BLaER1 treated with 17β-estradiol and CSF1 and Interleukin-3, amounts not matched to agents 10 nM and 100 nM (cell line): Measurements from ENCODE around the gene SLX1A.
"Not testable (repeated sequence)": the region's sequence is repeated elsewhere in the genome, so short reads cannot be mapped to it uniquely, and the experiment has no call there.

Experiments used
- H3K27ac ChIP-seq, 11 experiments: shearing (Covaris generic); formaldehyde crosslinking; 2 replicates each; pipeline ENCODE4 v1.8.1; 2022
- H3K27me3 ChIP-seq, 11 experiments: shearing (Covaris generic); formaldehyde crosslinking; 2 replicates each; pipeline ENCODE4 v1.8.1; 2022
- H3K36me3 ChIP-seq, 11 experiments: shearing (Covaris generic); formaldehyde crosslinking; 2 replicates each; pipeline ENCODE4 v1.8.1; 2022
- H3K4me1 ChIP-seq, 10 experiments: shearing (Covaris generic); formaldehyde crosslinking; 2 replicates each; pipeline ENCODE4 v1.8.1; 2022
- H3K4me2 ChIP-seq, 11 experiments: shearing (Covaris generic); formaldehyde crosslinking; 2 replicates each; pipeline ENCODE4 v1.8.1; 2022
- H3K4me3 ChIP-seq, 10 experiments: shearing (Covaris generic); formaldehyde crosslinking; 2 replicates each; pipeline ENCODE4 v1.8.1; 2022
- H3K9ac ChIP-seq, 11 experiments: shearing (Covaris generic); formaldehyde crosslinking; 2 replicates each; pipeline ENCODE4 v1.8.1; 2022
- H3K9me3 ChIP-seq, 11 experiments: shearing (Covaris generic); formaldehyde crosslinking; replicated peaks in 1 of 11; 2 replicates each; pipeline ENCODE4 v1.8.1; 2022
- H4K20me1 ChIP-seq, 11 experiments: shearing (Covaris generic); formaldehyde crosslinking; 2 replicates each; pipeline ENCODE4 v1.8.1; 2022

The SLX1A gene

DNA sequence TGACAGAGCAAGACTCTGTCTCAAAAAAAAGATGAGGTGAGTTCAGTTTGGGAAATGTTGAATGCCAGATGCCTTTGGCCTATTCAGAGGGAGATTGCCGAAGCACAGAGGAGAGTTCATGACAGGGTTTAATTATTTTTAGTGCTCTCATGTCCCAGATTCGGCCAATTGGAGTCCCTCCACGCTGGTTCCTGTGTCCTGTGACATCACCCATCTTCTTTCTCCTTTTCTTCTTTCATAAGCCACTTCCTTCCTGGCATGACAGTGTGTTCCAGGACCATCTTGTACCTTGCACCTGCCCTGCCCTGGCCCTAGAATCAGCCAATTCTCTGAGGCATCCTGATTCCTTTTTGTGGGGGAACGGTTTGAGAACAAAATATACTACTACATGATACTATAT is 17.7 kb downstream of the SLX1A start:
- not testable (repeated sequence) for H3K36me3 ChIP-seq, H3K27ac ChIP-seq, H3K9me3 ChIP-seq, H3K4me2 ChIP-seq, H3K4me1 ChIP-seq, H3K27me3 ChIP-seq, H3K9ac ChIP-seq, H4K20me1 ChIP-seq, H3K4me3 ChIP-seq

DNA sequence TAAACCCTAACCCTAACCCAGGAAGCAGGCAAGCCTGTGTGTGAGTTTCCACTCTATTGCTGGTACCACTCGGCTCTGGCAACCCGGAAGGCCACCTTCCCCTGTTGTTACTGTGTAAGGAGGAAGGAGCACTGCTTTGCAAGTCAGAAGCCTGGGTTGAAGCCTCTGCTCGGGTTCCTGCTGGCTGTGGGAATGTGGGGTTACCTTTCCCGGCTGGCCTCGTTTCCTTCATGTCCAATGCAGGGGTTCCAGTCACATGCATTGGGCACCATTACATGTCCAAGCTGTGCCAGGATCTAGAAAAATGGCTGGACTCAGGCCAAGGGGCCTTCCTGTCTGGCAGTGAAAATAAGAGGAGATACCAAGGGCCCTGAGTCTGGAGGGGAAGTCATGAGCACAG is 23.4 kb downstream of the SLX1A start:
- H4K20me1 ChIP-seq, H3K4me3 ChIP-seq, H3K9me3 ChIP-seq: not testable (repeated sequence)

More for the DNA sequence above, 23.4 kb downstream of the SLX1A start:
- not testable (repeated sequence) for H3K9ac ChIP-seq, H3K27me3 ChIP-seq, H3K27ac ChIP-seq, H3K4me1 ChIP-seq, H3K4me2 ChIP-seq, H3K36me3 ChIP-seq
